A549 treated with GW870086 at 1 μM for 4 hours (cell line): Measurements from ENCODE around the gene ZNF2. TPM values are rescaled to one million over a fixed set of nuclear protein-coding genes. Genes with fewer than 3 reads are reported as not detected.

ENCODE experiments used
- total RNA-seq: library from RNA; stranded (reverse); fragments of 200-300 nt; extraction: Qiagen RNA extraction; gene quantifications from 5 replicates; pipeline ENCODE4 v1.2.3, GENCODE V29; 2022; ENCODE audit warnings: low read depth

ZNF2 gene
- total RNA-seq = 2.6 to 4.5 TPM (median 3.4 TPM) in 5 replicates

DNA sequence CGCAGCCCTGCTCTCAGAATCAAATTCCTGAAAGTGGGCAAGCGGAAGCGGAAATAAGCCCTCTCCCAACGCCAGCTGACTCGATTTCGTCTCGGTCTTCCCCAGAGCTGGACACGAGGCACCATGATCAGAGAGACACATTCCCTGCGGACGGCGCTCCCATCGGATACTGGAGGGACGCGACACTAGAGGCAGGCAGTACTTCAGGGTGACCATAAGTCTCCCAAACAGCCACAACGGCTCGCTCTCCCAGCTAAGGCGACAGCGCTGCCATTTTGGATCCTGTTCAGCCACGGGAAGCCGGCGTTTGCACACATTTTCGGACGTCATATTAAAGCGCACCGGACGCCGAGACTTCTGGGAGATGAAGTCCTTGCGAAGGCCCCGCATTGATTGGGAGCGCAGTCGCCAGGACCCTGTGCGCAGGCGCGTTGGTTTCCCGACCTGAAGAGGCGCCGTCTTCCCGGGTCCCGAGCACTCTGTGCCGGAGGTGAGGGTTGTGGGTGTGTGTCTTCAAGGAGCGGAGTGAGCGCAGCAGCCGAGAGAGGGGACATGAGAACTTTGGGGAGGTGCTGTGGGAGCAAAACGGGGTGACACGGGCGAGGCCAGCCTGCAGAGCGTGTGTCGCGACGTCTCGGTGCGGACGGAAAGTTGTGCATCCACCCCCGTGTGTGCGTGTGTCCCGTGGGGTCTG lies at the start of gene ZNF2:
ZNF2 (plus strand) TSS at position 439 of the 694 bp plus-strand sequence. CDS start 10,418 bp downstream, outside the sequence.

DNA sequence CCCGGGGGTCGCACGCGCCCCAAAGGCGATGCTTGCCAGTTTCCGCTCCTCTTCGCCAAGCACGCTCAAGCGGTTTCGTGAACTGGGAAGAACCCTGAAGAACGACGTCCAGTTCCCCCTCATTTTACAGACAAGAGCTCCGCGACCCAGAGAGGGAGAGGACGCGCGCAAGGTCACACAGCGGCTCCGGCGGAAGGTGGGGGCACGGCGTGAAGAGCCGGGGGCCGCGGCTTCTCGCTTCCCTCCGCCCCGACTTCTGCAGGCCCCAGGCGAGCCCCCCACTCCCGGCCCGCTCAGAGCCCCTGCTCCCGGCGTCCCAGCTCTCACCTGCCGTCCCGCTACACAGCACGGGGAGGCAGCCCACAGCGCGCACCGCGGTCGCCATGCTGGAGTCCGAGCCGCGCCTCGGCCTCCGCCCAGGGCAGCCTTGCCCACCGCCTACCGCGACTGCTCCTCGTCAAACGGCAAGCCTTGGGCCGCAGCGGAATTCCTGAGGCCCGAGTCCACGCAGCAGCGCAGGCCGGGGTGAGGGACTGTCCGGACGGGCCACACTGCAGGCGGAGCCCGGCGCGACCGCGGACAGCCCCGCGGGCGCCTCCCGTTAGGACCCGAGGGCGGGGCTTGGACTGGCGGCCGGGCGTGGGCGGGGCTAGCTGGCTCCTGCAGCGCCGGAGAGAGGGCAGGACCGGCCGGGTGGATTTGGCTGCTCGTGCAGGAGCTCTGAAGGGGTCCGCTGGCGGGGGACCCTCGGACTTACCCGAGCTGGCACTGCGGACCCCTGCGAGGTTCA lies 44.0 kb upstream of the ZNF2 start, which contains the start of gene MRPS5:
MRPS5 (minus strand) TSS at position 402 of the 790 bp plus-strand sequence; CDS start at position 385, 17 bp downstream.

DNA sequence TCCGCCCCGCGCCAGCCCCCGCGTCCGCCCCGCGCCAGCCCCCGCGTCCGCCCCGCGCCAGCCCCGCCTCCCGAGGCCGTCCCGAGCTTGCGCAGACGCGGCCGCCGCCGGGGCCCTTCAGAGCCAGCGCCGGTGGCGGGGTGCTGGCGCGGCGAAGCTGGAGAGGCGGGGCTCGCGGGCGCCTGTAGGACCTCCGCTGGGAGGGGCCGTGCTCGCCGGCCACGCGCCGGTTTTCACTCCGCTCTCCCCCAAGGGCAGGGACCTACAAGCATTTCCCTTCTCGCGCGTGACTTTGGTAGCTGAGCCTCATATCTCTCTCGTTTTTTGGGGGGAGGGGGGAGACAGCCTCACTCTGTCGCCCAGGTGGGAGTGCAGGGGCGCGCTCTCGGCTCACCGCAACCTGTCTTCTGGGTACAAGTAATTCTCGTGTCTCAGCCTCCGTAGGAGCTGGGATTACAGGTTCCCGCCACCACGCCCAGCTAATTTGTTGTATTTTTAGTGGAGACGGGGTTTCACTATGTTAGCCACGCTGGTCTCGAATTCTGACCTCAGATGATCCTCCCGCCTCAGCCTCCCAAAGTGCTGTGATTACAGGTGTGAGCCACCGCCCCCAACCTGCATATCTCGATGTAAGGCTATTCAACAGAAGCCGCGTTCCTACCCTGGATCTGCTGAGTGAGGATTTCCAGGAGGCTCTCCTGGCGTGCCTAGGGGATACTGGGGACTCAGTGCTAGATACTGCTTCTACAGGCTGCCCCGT lies 5.7 kb upstream of the ZNF2 start, which contains the start of gene ZNF514:
ZNF514 (minus strand) TSS at position 159 of the 760 bp plus-strand sequence. CDS start 6,595 bp downstream, outside the sequence.

DNA sequence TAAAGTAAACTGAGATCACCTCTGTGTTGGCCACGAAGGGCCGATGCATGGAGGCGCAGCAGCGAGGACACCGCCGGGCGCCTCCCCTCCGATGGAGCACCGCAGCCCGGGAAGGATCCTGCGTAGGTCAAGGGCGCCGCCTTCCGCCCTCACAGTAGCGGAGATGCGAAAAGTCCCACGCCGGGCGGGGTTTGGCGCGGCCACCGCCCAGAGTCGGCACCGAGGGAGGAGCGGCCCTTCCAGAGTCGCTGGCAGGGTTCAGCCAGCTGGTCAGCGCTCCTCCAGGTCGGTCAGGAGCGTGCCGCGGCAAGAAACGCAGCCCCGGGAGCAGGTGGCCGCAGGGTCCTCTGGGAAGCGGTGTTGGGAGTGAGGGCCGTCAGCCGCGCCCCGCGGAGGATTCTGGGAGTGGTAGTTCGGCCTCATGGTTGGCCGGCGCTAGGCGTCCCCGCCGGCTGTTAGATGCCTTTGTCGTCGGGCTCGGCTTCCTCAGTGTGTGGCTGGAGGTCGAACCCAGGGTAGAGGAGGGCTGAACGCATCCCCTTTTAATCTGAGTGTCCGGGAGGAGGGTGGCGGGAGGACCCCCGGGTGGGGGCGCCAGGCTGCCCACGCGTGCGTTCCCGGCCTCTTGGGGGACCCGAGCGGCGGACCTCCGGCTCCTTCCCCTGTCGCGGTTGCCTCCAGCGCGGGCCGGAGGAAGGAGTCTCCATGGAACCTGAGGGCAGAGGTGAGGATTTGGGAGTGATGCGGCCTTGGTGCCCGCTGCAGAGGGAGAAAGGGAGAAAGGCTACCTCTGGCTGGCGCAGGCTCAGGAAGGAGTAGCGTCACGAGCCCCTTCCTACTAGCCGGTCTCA lies 41.7 kb downstream of the ZNF2 start, which contains the start of gene ZNF892:
ZNF892 (plus strand) TSS at position 411 of the 851 bp plus-strand sequence; CDS start at position 706, 295 bp downstream.

Other genes with a start within 250 kb of the ZNF2 start
- not detected in 5 replicates for gene MAL, start 140.1 kb upstream of the ZNF2 start, total RNA-seq
- 70.1 to 77.3 TPM (median 74.0 TPM) in 5 replicates for gene MRPS5, start 44.0 kb upstream of the ZNF2 start, total RNA-seq
- 4.3 to 7.4 TPM (median 6.8 TPM) in 5 replicates for gene ZNF514, start 6.0 kb upstream of the ZNF2 start, total RNA-seq
- gene ZNF892, start 41.7 kb downstream of the ZNF2 start, total RNA-seq = 0.26 to 0.69 TPM (median 0.43 TPM) in 5 replicates
- gene PROM2, start 108.6 kb downstream of the ZNF2 start, total RNA-seq = 0.03 to 0.32 TPM (median 0.18 TPM) in 4 of 5 replicates, not detected in the other
- 1.1 to 1.6 TPM (median 1.3 TPM) in 5 replicates for gene KCNIP3, start 131.5 kb downstream of the ZNF2 start, total RNA-seq
- gene FAHD2A, start 236.9 kb downstream of the ZNF2 start, total RNA-seq = 26.0 to 31.3 TPM (median 28.4 TPM) in 5 replicates